GM19372 (cell line): Measurements from ENCODE around the gene SNRNP200.

Experiments used
- ATAC-seq: cut with Tn5 transposase; IDR thresholded peaks from one replicate; pipeline ENCODE4 v1.9.1; 2021; ENCODE audit warnings: mild to moderate bottlenecking, low read depth, moderate library complexity; ENCODE audit not compliant: unreplicated experiment

SNRNP200 gene

DNA sequence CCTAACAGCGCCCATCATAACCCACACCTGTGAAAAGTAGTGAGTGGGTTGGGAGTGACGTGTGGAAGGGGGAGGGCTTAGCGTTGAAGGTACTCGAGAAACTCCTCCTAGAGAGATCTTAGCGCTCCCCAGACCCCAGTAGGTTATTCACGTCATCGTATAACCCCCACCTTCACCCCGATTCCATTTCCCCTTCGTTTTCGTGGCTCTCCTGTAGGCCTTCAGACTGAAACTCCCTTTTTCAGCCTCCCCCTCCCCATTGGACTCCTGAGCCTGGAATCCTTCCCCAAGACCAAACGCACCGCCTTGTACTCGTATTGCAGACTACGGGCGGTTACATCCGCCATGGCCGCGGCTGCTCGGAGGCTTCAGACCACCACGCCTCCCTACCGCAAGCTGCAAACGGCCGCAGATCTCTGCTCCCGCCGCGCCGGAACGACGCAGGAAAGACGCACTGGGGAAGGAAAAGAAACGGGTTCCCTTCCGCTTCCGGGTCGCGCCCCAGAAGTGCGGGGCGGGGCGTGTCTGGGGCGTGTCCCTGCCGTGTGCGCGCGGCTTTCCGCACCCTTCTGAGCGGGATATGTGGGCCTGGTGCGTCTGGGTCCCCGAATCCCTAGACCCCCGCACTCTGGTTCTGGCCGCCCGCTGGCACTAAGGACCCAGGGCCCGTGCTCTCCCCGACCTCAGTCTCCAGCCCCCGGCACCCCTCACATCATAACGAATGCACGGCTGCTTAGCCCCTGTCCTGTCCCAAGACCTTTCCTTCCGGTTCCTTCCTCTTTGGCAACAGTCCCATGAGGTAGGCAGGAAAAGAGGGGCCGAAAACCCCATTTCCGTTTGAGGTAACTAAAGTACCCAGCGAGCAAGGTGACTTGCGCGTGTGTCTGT is at the start of gene SNRNP200:
Gene SNRNP200 (minus strand): TSS at position 456 of the 888 bp plus-strand sequence. CDS start 109 bp downstream, at position 347.
- peak; percentile 92 for ATAC-seq

DNA sequence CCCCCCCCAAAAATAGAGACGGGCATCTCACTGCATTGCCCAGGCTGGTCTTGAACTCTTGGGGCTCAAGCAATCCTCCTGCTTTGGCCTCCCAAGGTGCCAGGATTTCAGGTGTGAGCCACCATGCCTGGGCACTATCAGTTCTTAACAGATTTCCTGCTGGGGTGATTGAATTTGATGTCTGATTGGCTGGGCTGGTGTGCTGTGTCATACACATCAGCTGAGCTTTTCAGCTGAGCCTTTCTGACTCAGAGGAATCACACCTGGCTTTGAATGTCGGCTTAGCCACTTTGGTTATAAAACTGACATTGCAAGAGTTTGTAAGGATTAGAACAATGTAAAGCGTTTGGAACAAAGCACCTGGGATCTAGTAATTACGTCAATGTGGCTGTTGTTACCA is 49.1 kb upstream of the SNRNP200 start:
- ATAC-seq = no peak

DNA sequence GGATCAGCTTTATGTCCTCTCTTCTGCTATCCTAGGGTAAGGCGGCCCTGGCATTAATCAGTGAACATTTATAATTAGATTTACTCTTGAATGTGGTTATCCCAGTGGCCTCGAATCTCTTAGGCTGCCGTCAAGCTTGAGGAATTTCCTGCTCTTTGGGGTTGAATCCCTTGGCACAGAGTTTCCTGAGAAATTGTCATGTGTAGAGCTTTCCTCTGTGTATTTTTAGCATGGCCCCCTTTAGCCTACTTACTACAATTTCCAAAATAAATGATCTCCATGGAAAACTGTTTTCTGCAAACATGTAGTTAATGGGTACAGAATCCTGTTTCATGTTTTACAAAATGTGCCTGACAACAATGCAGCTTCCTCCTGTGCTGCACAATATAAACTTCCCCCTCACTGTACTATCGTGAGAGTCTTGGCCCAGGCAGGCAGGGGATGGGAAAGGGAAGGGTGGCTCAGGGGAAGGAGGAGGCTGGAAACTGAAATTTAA is 48.3 kb upstream of the SNRNP200 start:
- no peak for ATAC-seq

DNA sequence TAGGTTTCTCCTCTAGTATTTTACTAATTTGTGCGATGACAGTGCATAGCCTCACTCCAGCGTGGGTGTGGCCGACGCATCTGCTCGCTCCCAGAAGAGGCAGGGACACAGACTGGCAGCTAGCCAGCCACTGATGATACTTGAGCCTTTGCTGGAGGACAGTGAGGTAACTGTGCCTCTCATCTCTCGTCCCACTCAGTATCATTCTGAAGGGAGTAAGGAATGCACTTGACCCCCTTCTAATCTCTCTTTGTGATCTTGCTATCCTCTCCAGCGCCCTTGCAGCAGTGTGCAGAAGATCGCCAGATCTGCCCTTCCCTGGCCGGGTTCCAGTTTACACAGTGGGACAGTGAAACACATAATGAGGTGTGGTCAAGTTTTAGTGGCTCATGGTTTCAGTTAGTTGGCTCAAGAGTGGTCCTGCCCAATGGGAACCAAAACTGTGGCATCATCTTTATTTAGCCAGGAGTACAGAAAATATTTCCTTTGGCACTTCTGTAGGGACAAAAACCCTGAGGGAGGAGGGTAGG is 47.8 kb upstream of the SNRNP200 start:
- no peak for ATAC-seq

DNA sequence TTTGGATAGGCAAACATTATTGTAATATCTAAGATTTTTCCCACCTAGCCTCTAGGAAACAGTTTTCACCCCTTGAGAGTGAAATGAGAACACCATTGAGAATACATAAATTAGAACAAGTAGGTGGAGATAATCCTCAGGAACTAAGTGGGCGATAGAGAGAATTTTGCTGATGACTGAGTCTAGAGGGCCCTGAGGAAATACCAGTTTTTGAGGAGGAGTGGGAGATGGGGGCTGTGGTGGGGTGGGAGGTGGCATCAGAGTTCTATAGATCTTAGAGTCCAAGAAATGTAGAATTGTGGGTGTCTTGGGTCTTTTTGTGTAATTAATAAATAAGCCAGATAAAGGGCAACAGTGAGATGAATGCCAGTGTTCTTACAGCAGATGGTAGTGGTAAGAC is 42.0 kb upstream of the SNRNP200 start:
- no peak for ATAC-seq

DNA sequence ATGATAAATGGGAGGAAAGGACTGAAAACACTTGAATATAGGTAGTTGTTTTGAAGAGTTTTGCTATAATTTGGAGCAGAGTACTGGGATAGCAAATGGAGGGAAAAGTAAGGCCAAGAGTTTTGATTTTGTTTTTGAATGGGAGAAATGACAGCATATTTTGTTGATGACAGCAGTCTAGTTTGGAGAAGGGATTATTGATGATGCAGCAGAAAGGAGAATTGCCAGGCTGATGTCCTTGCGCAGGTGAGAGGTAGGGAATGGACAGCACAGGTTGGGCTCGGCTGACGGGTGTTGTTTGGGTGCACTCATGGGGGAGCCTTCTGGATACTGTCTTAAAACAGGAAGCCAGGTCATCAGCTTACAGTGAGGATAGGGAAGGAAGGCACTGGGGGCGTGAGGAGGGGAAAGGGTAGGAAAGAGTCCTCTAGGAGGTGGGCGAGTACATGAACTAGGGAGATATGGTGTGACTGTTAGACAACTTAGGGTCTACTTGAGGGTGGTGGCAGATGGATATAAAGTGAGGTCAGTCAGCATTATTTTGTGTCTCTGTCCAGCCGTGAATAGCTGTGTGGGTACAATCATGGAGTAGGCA is 40.6 kb upstream of the SNRNP200 start:
- no peak for ATAC-seq

DNA sequence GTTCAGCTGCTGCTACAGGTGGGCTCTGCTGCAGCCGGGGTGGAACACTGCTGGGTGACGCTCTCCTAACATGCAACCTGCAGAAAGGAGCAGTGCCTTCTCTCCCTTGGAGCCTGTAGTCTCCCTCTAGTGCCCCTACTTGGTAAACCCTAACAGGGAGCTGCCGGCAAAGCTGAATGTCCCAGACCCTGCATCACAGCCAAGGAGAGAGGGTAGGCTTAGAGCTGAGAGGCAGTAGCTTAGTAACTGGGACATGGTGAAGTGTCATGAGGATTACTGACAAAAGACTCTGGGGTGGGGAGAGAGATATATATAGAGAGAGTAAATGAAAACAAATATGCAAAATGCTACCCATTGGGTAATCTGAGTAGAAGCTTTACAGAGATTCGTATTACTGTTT is 40.1 kb upstream of the SNRNP200 start:
- no peak for ATAC-seq

DNA sequence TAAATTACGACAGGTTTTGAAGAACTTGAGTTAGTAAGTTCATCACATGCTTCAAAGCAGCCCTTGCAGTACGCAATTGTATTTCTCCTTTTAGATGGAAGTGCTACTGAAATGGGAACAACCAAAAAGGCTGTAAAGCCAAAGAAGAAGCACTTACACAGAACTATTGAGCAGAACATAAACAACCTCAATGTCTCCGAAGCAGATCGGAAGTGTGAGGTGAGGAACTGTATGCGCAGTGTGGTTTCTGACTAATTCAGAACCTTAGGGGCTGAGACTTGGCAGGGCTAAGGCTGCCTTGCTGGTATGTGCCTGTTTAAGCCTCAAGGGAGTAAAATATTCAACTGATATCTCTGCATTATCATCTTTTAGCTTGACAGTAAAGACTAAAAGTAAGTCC is 38.7 kb upstream of the SNRNP200 start:
- ATAC-seq = peak; percentile 78

DNA sequence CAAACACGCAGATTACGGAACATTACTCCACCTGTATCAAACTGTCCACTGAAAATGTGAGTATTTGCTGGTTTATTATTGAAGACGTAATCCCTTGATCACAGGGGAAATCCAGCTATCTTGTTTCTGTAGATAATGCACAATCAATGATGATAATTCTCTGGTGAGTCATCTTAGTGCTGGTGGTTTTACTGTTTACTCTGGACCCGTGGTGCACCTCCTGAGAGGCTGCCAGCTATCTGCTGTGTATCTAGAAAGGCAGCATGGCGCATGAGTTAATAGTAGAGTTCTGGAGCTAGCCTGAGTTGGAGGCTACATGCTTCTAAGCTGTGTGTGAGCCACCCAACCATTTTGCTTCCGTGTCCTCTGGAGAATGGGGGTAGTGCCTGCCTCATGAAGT is 36.7 kb upstream of the SNRNP200 start:
- ATAC-seq = no peak

DNA sequence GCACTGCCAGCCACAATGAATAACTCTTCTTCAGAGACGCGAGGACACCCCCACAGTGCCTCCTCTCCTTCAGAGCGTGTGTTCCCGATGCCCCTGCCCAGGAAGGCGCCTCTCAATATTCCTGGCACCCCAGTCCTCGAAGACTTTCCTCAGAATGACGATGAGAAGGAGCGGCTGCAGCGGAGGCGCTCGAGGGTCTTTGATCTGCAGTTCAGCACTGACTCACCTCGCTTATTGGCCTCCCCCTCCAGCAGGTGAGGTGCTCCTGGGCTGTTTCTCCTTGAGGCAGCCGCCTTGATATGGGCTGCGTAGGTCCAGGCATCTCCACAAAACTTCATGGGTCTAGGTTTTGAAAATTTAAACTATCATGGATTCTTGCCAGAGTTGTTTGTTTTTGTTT is 36.3 kb upstream of the SNRNP200 start:
- ATAC-seq = no peak

DNA sequence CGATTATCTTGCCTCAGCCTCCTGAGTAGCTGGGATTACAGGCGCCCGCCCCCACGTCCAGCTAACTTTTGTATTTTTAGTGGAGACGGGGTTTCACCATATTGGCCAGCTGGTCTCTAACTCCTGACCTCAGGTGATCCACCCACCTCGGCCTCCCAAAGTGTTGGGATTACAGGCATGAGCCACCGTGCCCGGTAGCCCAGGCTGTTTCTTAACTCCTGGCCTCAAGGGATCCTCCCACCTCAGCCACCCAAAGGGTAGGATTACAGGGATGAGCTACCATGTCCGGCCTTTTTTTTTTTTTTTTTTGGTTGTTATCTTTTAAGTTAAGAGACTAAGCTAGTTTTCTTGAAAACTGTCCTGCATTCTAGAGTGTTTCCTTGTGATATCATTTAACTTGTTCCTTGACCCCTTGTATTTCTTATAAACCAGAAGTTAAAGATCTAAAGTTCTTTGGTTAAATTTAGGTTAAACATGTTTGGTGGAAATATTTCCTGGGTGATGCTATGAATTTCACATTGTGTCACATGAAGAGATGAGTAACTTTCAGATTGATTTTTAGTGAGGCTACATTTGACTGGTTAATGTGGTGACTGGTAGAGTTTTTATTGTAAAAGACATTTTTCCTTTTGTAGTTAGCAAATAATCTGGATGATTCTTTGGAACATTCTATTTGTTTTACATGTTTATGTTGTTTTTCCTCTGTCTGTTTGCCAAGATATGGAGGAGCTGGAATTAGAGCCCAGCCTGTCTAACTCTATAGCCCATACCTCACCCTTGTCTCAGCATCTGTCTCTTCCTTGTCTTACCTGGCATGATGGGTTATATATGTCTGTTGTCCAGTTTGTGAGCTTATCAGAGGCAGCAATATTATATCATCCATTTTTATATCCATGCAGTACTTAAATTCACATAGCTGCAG is 35.4 kb upstream of the SNRNP200 start:
- no peak for ATAC-seq

DNA sequence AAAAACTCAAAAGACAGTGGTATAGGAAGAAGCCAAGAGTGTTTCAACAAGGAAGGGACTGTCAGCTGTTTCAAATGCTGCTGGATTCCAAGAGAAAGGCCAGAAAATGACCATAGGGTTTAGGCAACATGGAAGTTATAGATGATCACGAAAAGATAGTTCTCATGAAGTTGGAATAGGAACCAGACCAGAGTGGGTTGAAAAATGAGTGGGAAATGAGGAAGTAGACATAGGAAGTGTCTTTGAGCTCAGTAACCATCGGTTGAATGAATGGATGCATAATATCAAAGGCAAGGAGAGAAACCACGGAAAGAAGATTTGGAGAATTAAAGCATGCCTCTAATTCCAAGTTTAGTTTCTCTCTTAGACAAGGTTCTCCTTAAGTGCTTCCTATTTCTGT is 31.5 kb upstream of the SNRNP200 start:
- no peak for ATAC-seq

DNA sequence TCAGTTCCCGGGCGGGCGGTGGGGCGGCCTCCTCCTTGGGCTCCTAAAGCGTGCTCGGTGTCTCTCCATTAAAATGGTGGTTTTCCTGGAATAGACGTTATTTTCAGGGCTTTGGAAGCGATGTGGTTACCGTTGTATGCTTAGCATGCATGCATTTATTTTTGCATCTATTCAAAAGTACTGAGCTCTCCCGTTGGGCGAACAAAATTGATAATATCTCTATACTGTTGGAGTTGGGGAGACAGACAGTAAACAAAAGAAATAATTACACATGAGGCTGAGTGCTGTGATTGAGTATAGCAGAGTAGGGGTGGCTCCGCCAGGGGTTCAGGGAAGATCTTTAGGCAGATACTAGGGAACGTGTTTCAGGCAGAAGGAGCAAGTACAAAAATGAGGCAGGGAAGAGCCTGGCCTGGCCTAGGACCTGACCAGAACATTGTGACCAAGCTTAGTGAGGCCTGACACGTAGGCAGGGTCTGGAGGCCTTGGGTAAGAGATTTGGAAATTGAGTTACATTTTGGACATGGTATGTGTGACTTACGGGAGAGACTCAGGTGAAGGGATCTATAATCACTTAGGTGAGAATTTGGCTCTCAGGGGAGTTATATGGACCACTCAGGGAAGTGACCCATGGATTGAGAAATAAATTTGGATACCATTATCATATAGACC is 30.9 kb upstream of the SNRNP200 start:
- no peak for ATAC-seq

DNA sequence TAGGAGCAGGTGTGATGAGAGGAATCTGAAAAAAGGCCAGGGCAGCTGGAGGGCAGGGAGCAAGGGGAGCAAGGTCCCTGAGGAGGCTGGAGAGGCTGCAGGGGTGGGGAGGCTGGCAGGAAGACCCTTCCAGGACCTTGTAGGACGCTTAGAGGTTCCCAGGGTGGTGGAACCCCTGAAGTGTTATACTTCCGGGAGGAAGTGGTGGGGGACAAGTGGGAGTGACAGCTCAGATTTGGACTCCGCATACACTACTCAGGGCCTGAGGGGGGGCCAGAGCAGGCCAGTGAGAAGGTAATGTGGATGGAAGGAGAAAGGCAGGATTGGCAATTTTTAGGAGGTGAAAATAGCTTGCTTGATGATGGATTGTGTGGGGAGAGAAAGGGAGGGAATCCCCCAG is 28.4 kb upstream of the SNRNP200 start:
- ATAC-seq = no peak

DNA sequence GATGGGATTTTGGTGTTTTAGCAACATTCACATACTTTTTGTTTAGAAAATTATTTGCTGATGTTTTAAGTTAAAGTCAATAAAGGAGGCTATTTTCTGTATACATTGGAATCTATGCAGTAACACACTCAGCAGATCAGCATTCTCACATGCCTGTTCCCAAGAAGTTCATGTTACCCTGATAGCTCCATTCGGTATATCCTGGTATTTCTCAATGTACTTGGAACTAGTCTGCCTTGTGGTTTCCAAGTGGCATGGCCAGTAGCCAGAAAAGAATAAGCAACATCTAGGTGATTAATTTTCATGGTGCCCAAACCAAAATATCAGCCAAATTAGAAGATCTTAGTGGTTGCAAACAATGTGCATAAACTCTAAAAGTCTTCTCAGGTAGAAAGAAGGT is 25.1 kb upstream of the SNRNP200 start:
- ATAC-seq = no peak

DNA sequence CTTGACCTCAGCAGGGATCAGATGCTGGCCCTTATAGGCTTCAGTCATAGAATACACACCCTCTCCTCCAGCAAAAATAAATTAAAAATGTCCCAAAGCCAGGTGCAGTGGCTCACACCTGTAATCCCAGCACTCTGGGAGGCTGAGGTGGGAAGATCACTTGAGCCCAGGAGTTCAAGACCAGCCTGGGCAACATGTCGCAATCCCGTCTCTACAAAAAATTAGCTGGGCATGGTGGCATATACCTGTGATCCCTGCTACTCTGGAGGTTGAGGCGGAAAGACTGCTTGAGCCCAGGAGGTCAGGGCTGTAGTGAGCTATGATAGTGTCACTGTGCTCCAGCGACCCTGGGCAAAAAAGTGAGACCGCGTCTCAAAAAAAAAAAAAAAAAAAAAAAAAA is 24.5 kb upstream of the SNRNP200 start:
- ATAC-seq = no peak

DNA sequence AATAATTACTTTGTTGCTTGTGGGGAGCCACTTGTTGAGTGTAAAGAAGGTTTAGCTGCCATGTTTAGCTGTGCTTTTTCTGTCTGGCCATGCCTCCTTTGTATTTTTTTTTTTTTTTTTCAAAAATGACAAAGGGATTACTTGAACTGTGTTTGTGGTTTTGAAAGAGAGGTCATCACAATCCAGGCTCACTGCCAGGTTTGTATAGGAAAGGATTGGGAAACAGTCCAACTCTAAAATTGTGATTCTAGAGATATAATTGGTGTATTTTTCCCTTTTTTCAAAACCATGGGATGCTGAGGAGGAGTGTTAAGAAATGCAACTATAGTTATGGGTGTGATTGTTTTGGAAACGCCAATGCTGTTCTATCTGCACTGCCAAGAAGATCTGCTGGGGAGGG is 24.1 kb upstream of the SNRNP200 start:
- no peak for ATAC-seq

DNA sequence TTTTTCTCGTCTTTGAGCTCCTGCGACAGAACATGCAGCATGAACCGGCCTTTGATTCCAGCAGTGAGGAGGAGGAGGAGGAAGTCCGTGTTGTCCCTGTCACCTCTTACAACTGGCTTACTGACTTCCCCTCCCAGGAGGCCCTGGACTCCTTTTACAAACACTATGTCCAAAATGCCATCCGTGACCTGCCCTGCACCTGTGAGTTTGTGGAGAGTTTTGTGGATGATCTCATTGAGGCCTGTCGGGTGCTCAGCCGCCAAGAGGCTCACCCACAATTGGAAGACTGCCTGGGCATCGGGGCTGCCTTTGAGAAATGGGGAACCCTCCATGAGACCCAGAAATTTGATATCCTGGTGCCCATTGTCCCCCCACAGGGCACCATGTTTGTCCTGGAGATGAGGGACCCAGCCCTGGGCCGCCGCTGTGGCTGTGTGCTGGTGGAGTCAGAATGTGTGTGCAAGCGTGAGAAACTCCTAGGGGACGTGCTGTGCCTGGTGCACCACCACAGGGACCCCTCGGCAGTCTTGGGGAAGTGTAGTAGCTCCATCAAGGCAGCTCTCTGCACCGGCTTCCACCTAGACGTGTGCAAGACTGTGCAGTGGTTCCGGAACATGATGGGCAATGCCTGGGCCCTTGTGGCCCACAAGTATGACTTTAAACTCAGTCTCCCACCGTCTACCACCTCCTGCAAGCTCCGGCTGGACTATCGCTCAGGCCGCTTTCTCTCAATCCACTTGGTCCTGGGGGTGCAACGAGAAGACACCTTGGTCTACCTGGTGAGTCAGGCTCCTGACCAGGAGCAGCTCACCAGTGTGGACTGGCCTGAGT is 21.9 kb upstream of the SNRNP200 start:
- ATAC-seq = no peak

DNA sequence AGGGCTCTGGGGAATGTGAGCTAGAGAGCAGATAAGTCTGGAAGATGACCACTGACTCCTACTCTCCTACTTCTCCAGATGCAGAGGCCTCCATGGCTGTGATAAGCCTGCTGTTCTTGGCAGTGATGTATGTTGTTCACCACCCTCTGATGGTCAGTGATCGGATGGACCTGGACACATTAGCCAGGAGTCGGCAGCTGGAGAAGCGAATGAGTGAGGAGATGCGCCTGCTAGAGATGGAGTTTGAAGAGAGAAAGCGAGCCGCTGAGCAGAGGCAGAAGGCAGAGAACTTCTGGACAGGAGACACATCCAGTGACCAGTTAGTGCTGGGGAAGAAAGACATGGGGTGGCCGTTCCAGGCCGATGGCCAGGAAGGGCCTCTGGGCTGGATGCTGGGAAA is 21.2 kb upstream of the SNRNP200 start:
- no peak for ATAC-seq
